ENCODE measurements around the gene PRSS56. TPM values are rescaled to one million over a fixed set of nuclear protein-coding genes. Genes with fewer than 3 reads are reported as not detected.

The PRSS56 gene
- total RNA-seq, result not detected in 2 replicates

DNA sequence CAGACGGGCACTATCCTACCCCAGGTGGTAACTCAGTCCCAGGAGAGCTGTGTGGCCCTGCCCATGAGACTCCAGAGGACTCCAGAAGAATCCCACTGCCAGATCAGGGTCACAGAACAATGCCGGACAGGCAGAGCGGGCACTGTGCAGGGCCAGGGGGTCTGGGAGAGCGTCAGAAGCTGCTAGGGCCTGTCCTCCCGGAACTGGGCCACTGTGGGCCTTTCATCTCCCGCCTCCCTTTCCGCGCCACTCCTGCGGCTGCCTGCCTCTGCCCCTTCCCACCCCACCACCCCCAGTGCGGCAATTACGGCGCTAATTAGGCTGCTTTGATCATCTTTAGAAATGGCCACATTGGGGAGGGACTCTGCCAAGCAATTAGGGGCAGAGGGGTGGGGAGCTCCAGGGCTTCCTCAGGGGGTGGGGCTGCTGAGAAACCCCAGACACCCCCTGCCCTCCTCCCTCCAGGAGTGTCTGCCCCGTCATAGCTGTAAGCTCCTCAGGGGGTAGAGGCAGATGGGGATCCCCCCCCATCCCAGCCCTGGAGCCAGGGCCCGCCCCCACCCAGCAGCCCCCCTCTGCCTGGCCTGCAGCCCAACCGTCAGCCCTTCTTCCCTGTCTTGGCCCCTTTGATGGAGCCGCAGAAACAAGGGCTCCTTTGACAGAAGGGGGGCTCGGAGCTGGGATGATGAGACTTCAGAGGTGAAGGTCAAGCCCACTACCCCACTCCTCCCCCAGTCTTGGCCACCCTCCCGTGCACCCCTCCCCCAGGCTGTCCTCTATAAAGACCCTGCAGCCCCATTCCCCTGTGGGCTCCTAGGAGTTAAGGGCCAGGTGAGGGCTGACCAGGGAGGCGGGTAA lies at the start of gene PRSS56:
Gene PRSS56 (plus strand): TSS at position 808 of the 858 bp plus-strand sequence. CDS start 211 bp downstream, outside the sequence.

GRCh38 chr2:232487385-232488096 lies 32.6 kb upstream of the PRSS56 start, which contains the start of gene ECEL1:
Gene ECEL1, minus strand, starts transcription at chr2:232487834. Its CDS starts 1,181 bp downstream, at chr2:232486653.

DNA sequence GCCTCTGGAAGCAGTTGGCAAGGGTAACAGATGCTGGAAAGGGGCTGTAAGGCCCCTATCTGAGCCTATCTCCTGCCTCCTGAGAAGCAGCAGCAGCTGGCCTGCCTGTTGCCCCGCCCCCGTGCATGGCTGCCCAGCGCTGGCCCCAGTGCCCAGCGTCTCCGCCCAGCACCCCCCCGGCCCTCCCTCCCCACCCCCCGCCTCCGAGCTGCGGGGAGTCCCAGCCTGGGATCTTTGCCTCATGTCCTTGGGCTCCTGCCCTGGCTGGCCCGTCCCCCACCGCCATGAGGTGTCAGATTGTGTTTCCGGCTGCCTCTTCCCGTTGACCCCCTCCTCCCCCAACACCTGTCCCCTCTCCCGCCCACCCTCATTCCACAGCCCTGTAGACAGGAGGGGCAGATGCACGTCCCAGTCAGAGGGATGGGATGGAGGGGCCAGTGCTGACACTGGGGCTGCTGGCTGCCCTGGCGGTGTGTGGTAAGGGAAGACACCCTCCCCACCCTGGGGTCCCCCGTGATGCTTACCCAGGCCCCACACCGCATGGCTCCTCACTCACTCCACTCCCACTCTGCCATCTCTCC lies 5.7 kb downstream of the PRSS56 start, which contains the start of gene CHRND:
Gene CHRND (plus strand): TSS at position 370 of the 581 bp plus-strand sequence. CDS start 56 bp downstream, at position 426.

GRCh38 chr2:232539298-232540231 lies 19.4 kb downstream of the PRSS56 start, which contains the start of gene CHRNG:
Gene CHRNG, plus strand, starts transcription at chr2:232539692. Its CDS starts 56 bp downstream, at chr2:232539748.

GRCh38 chr2:232550354-232551249 lies 30.4 kb downstream of the PRSS56 start, which contains the start of the genes EIF4E2 and TIGD1:
Gene EIF4E2, plus strand, starts transcription at chr2:232550689. Its CDS starts 36 bp downstream, at chr2:232550725.
Gene TIGD1, minus strand, starts transcription at chr2:232550557. Its CDS starts 675 bp downstream, at chr2:232549882.

Other genes starting within 250 kb of the PRSS56 start
- not detected in 2 replicates for gene ALPP, start 141.6 kb upstream of the PRSS56 start, total RNA-seq
- under 0.01 TPM in 1 of 2 replicates, not detected in the other for gene ALPG, start 113.5 kb upstream of the PRSS56 start, total RNA-seq
- not detected in 2 replicates for gene ALPI, start 64.2 kb upstream of the PRSS56 start, total RNA-seq
- gene ECEL1, start 32.6 kb upstream of the PRSS56 start, total RNA-seq, result not detected in 2 replicates
- not detected in 2 replicates for gene CHRND, start 5.8 kb downstream of the PRSS56 start, total RNA-seq
- not detected in 2 replicates for gene CHRNG, start 19.3 kb downstream of the PRSS56 start, total RNA-seq
- gene TIGD1, start 30.2 kb downstream of the PRSS56 start, total RNA-seq, result 0.96 and 1.7 TPM in 2 replicates
- gene EIF4E2, start 30.3 kb downstream of the PRSS56 start, total RNA-seq, result 37.7 and 76.4 TPM in 2 replicates
- 1.2 TPM in 1 of 2 replicates, not detected in the other for gene EFHD1, start 113.2 kb downstream of the PRSS56 start, total RNA-seq
- gene GIGYF2, start 176.9 kb downstream of the PRSS56 start, total RNA-seq, result 38.4 and 39.8 TPM in 2 replicates

All from tracheal epithelial cell (primary cell).